GM12878 (cell line): ENCODE results near the gene SYNE4. TPM values are rescaled to one million over a fixed set of nuclear protein-coding genes. Genes with fewer than 3 reads are reported as not detected.

ENCODE experiments used
- ATAC-seq: fragments of 200-7000 bp; cut with Tn5 transposase; 3 replicates; pipeline ENCODE4 v1.9.1; 2020; ENCODE audit warnings: mild to moderate bottlenecking, moderate library complexity
- BruUV-seq: library from RNA; stranded (reverse); fragments of 400-500 nt; replicated peaks from 2 replicates; lab custom pipeline; 2021; lab: Mats Ljungman, UMichigan
- CTCF ChIA-PET: fragments of 300-600 bp; sonication (Branson Sonifier 250); formaldehyde crosslinking; extraction: SDS; loops from one replicate; lab custom pipeline; 2021; ENCODE audit warnings: inconsistent platforms; lab: Yijun Ruan, JAX
- POLR2A ChIA-PET: fragments of 350-600 bp; formaldehyde crosslinking; extraction: SDS; loops from one replicate; lab custom pipeline; 2021; ENCODE audit warnings: inconsistent platforms; lab: Charles Lee
- RAD21 ChIA-PET: fragments of 300-600 bp; sonication (Branson Sonifier 250); formaldehyde crosslinking; loops from one replicate; lab custom pipeline; 2023; ENCODE audit warnings: antibody characterized with exemption; ENCODE audit not compliant: unreplicated experiment; lab: Charles Lee
- SMC1A ChIA-PET: fragments of 300-600 bp; sonication (Branson Sonifier 250); formaldehyde crosslinking; loops from one replicate; lab custom pipeline; 2023; ENCODE audit not compliant: unreplicated experiment, uncharacterized antibody; lab: Charles Lee
- DNase-seq: peaks from one replicate; pipeline ENCODE4 v3.0.0-alpha.2; 2011; ENCODE audit warnings: low read depth, low spot score
- FAIRE-seq: peaks from 3 replicates; lab custom pipeline; 2011; peaks lifted over from hg19 to GRCh38; lab: Jason Lieb, UNC
- H2AFZ ChIP-seq: 2 replicates; pipeline ENCODE4 v1.6.0; 2011; ENCODE audit warnings: low read depth, low read length, control low read depth; ENCODE audit not compliant: control insufficient read depth
- H3K27ac ChIP-seq: 2 replicates; pipeline ENCODE4 v1.5.1; 2011; ENCODE audit warnings: control low read depth; ENCODE audit not compliant: control insufficient read depth, insufficient read depth
- H3K27me3 ChIP-seq, 2 experiments: replicated peaks in 1 of 2; 2 replicates each; pipeline versions ENCODE4 v1.6.0 to v1.6.1; 2011; ENCODE audit warnings: low read length in 1 of 2; ENCODE audit not compliant: control insufficient read depth in 2 of 2, insufficient read depth in 2 of 2
- H3K36me3 ChIP-seq, 2 experiments: 2 replicates each; pipeline ENCODE4 v1.5.1; 2011; ENCODE audit warnings: low read length in 1 of 2; ENCODE audit not compliant: control insufficient read depth in 2 of 2, insufficient read depth in 2 of 2
- H3K4me1 ChIP-seq: 2 replicates; pipeline ENCODE4 v1.6.1; 2011; ENCODE audit warnings: mild to moderate bottlenecking, low read length, moderate library complexity, mixed read lengths; ENCODE audit not compliant: control insufficient read depth, insufficient read depth
- H3K4me2 ChIP-seq: 2 replicates; pipeline ENCODE4 v1.6.0; 2011; ENCODE audit warnings: control low read depth; ENCODE audit not compliant: control insufficient read depth, insufficient read depth
- H3K4me3 ChIP-seq: fragments of 200-600 bp; sonication (generic); 2 replicates; pipeline ENCODE4 v1.5.1; 2016
- H3K79me2 ChIP-seq: 2 replicates; pipeline ENCODE4 v1.6.0; 2011; ENCODE audit warnings: low read length; ENCODE audit not compliant: control insufficient read depth, insufficient read depth
- H3K9ac ChIP-seq: 2 replicates; pipeline ENCODE4 v1.8.0; 2011; ENCODE audit warnings: low read length, control low read depth, mixed read lengths; ENCODE audit not compliant: control insufficient read depth, insufficient read depth
- H3K9me3 ChIP-seq: replicated peaks from 3 replicates; pipeline ENCODE4 v1.5.1; 2011; ENCODE audit warnings: mild to moderate bottlenecking, low read length; ENCODE audit not compliant: control insufficient read depth, insufficient read depth
- H4K20me1 ChIP-seq: 2 replicates; pipeline ENCODE4 v1.6.0; 2011; ENCODE audit not compliant: control insufficient read depth, insufficient read depth
- CREM ChIP-seq: IDR thresholded peaks from 2 replicates; pipeline ENCODE4 v1.6.1; 2014; ENCODE audit warnings: antibody characterized with exemption, low read depth
- ZNF592 ChIP-seq: fragments of 450-650 bp; IDR thresholded peaks from 2 replicates; pipeline ENCODE4 v1.6.1; 2017; ENCODE audit warnings: mild to moderate bottlenecking, moderate library complexity
- WGBS: methylation state at CpG from one replicate; pipeline ENCODE4 v1.1.6; 2016; ENCODE audit warnings: low lambda C conversion rate; ENCODE audit not compliant: insufficient replicate concordance, insufficient coverage; ENCODE audit errors: missing lambda C conversion rate; 5-methylcytosine and 5-hydroxymethylcytosine counted together
- in situ Hi-C: fragments of 300-500 bp; cut with MboI; formaldehyde crosslinking; loops from 9 replicates; pipeline ENCODE4 v1.14.3; 2018; ENCODE audit warnings: mixed read lengths
- intact Hi-C: fragments of 100-400 bp; cut with micrococcal nuclease; formaldehyde crosslinking; loops from one replicate; pipeline ENCODE4 v1.14.2; 2022; ENCODE audit not compliant: unreplicated experiment
- polyA plus RNA-seq, 11 experiments: library from polyadenylated mRNA; depleted of rRNA in 4 of 11; unstranded in 6 of 11; stranded (reverse) in 5 of 11; fragments of >200 nt; fragmentation: Nextera tagmentation in 4 of 11; fragmentation: Illumina TruSeq in 1 of 11; extraction: Ambion mirVana in 4 of 11; extraction: Trizol in 1 of 11; gene quantifications; 1 replicate in 1 of 11; 2 replicates in 10 of 11; pipeline versions ENCODE4 v1.2.1 to v1.2.3, GENCODE V29; 2011 to 2016; ENCODE audit warnings: inconsistent platforms in 2 of 11, missing spikeins in 2 of 11, low read depth in 1 of 11
- total RNA-seq, 4 experiments: library from RNA; depleted of rRNA in 3 of 4; stranded (reverse); fragments of >200 nt in 3 of 4; fragmentation: Illumina TruSeq in 1 of 4; extraction: Trizol in 1 of 4; gene quantifications; 2 replicates each; pipeline versions ENCODE4 v1.2.1 to v1.2.3, GENCODE V29; 2013 to 2021

The SYNE4 gene
- total and polyA plus RNA-seq, 10 of the 15 experiments (the other 5 are each of a cell fraction or from before 2014, with no cell fraction given), result 0.35 to 1.2 (median 0.71) TPM

- TF ChIP-seq CREM (no peak), ZNF592 (0 out of 2 replicates have a peak, but pooled peaks have one; percentile 36)
- ATAC-seq, result no peak
- no peak overlapping the region for H3K4me2 ChIP-seq
- no TSS peak for BruUV-seq
- H3K27ac ChIP-seq, result no peak overlapping the region
- RAD21 ChIA-PET, result no interaction called here
- intact Hi-C loops, result no loop called here
- DNase-seq, result no peak
- WGBS, result 98% methylated on average over 3 of the region's 3 CpGs
- H2AFZ ChIP-seq, result no peak overlapping the region
- CTCF ChIA-PET, result interaction anchor here (1.0 kb wide), 2 partner anchors 11 to 58 kb away, joined by 3 to 4 read pairs; no protein-coding TSS in a partner anchor
- peaks cover under 1% of the 10 kb centered on the region; the same call in 1 of the 2 replicates for H3K4me1 ChIP-seq
- SMC1A ChIA-PET, result interaction anchor here (1.0 kb wide), 1 partner anchor 12 kb away, joined by 3 read pairs; the partner anchor contains the start of gene ALKBH6
- peaks cover 12% of the 10 kb centered on the region for H3K79me2 ChIP-seq
- no peaks in the 10 kb centered on the region for H3K27me3 ChIP-seq
- POLR2A ChIA-PET, result no interaction called here
- no peak overlapping the region for H3K9ac ChIP-seq
- no peak for FAIRE-seq
- H4K20me1 ChIP-seq, result no peaks in the 10 kb centered on the region
- no peaks in the 10 kb centered on the region for H3K36me3 ChIP-seq
- no peak overlapping the region for H3K4me3 ChIP-seq
- in situ Hi-C loops, result no loop called here
- no peaks in the 10 kb centered on the region for H3K9me3 ChIP-seq
These were observed 7.0 kb downstream of the SYNE4 start for GRCh38 chr19:36001605-36002004.
